GM19043 (cell line): ENCODE data around the gene SELENOO.

Source experiments
- ATAC-seq: cut with Tn5 transposase; IDR thresholded peaks from one replicate; pipeline ENCODE4 v1.9.1; 2021; ENCODE audit warnings: low read depth; ENCODE audit not compliant: unreplicated experiment

Gene SELENOO

DNA sequence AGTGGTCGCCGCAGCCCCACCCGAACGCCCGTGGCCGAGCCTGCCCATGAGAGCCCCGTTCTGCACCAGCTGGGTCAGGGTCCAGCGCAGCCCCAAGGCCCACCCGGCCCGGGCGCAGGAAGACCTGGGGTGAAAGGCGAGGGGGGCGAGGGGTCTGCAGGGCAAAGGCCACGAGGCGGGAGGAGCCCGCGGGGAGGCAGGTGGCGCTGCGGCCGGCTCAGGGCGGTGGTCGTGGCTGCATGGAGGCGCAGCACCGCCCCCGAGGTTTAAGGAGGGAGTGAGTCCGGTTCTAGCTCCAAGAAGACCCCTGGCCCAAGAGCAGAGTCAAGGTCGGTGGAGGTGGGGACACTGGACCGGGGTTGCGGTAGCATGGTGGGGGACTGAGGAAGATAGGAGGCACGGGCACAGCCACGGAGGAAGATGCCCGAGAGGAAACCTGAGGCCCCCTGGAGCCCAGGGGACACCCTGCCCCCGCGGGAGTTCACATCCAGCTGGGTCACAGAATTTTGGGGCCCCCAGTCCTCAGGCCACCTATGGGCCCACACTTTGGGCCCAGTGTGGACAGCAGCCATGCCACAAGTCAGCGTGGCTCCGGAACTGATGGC, 50.8 kb downstream of the SELENOO start:
- ATAC-seq = no peak

DNA sequence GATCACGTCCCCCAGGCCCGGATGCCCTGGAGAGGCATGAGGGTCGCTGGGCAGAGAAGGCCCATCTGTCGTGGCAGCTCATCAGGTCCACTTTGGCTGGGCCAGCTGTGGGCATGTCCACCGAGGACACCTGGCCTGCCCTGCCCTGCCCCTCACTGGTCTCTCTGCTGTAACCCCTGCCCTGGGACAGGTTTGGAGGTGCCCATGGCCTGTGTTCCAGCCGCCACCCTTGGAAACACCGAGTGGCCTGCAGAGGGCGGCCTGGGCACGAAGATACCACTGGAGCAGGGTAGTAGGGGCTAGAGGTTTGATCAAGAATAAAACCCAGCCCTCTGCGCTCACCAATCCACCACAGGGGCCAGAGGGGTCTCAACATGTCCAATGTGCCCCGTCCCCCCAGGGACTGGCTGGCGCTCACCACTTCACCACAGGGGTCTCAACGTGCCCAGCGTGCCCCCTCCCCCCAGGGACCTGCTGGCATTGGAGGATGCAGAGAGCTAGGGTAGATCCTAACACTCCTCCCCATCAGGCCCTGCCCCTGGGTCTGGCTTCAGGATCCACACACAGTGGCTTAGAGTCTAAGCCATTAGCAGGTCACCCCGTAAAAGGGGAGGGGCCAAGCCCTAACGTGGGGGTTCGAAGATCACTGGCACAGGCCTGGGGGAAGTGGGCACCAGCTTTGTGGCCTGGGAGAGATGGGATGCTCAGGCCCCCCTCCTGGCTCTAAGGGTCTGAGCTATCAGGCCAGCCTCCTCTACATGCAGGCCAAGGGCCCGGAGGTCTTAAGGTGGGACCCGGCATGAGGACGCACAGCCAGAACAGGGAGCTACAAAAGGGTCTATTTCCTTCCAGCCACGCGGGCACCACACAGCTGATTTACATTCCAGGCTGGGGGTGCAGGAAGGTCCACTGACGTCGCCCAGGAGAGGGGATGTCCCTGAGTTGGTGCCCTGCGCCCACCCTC, 51.6 kb downstream of the SELENOO start:
- ATAC-seq = no peak

DNA sequence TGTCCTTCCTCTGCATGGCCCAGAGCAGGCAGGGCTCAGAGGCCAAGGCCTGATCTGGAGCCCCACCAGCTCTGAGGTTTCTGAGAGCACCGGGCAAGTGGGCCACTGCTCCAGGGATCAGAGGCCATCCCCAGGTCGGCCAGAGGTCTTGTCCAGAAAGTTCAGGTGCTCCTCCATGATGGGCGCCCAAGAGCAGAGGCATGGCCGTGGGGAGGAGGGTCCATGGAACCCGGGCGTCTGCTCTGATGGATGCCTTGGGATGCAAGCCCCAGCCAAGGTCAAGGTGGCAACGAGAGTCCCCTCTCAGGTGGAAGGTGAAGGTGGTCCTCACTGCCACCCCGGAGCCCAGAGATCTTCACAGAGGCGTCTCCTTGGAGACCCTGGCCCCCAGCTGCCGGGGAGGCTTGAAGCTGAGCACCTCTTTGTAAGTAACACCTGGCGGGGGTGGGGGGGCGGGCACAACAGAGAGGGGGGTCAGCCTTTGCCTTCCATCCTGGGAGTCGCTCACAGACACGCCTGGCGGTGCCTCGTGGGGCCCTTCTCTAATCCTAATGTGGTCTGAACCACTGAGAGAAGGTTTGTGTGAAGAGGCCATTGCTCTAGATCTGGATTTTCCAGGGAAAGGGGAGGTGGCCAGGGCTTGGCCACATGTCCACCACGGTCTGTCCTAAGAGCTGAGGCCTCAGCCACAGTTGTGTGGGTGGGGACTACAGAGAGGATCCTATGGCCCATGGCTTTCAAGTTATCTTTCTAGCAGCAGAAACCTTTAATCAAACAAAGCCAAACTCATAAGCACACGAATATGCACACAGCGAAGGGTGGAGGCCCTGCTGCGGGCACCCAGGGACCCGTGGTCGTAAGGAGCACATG, 52.5 kb downstream of the SELENOO start:
- ATAC-seq = no peak

DNA sequence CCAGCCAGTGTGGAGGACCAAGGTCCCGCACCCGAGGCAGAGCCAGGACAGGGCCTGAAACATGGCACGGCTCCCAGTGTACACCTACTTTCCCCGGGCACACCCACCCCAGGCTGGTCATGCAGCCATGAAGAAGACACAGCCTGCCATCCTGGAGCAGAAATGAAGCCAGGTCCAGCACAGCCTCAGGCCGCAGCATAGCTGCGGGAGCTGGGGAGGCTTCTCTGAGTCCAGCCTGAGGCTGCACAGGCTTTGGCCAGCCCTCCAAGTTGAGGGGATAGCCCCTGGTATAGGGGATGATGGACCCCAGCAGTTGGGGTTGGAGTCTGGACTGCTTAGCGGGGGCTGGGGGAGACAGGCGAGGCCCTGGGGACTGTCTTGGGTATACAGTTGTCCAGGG, 53.1 kb downstream of the SELENOO start:
- ATAC-seq = no peak

DNA sequence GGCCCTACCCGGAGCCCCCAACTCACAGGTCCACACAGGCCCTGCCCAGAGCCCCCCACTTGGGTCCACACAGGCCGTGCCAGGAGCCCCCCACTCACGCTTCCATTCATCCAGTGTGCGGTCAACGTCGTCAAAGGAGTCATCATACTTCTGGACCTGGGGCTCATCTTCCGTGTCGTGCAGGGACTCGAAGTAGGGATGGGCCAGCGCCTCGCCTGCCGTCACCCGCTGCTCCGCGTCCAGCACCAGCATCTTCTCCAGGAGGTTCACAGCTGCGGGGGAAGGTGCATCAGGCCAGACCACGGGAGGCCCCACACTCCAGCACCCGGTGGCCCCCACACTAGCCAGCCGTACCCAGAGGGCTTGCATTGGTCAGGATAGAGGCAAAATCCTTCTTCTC, 54.3 kb downstream of the SELENOO start:
- ATAC-seq = no peak

DNA sequence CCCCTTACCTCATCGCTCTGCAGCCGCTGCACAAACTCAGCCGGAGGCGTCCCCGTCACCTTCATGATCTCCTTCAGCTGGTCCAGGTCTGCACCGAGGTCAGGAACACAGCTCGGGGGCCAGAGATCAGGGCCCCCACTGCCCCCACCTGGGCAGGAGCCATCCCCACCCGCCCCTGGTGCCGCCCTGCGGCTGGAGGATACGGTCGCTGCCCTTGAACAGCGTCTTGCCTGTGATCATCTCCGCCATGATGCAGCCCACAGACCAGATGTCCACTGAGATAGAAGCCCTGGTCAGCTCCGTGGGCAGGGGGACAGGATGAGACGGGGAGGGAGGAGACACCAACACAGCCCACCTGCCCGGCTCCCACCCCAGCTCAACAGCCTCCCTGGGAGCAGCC, 54.8 kb downstream of the SELENOO start:
- no peak for ATAC-seq

DNA sequence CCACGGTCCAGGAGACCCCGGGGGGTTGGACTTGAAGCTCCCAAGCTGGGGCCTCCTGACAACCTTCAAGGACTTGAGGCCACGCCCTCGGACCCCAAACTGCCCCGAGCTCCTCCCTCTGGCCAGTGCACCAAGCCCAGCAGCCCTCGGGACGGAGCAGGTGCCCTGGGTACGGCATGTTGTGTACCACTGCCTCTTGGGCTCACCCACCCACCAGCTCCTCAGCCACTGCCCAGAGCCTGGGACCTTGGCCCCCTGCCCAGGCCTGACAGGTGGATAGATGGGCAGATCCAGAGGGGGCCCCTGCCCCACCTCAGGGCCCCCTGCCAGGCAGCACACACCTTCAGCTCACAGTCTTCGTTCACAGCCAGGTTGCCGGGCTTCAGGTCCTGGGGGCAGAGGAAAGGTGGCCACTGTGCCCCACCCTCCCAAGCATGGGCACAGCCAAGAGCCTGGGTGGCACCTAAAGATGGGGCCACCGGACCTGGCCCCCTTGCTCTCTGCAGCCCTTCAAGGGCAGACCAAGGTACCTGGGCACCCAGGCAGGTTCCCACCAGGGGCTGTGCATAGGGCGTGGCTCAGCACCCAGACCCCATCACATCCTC, 55.5 kb downstream of the SELENOO start:
- no peak for ATAC-seq

DNA sequence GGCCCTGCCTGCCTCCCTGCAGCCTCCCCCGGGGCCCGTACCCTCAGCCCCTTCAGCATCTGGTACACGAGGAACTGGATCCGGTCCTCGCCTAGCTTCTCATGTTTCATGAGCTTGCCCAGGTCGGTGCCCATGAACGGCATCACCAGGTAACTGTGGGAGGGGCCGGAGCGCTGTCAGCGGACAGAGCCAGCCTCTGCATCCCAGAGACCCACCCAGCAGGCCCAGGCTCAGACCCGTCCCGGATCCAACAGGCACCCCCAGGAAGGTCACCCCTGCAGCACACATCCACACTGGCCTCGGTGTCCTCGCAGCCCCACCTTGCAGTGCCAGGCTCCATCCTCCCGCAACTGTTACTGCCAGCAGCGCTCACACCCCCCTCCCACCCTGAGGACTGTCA, 56.2 kb downstream of the SELENOO start:
- no peak for ATAC-seq

DNA sequence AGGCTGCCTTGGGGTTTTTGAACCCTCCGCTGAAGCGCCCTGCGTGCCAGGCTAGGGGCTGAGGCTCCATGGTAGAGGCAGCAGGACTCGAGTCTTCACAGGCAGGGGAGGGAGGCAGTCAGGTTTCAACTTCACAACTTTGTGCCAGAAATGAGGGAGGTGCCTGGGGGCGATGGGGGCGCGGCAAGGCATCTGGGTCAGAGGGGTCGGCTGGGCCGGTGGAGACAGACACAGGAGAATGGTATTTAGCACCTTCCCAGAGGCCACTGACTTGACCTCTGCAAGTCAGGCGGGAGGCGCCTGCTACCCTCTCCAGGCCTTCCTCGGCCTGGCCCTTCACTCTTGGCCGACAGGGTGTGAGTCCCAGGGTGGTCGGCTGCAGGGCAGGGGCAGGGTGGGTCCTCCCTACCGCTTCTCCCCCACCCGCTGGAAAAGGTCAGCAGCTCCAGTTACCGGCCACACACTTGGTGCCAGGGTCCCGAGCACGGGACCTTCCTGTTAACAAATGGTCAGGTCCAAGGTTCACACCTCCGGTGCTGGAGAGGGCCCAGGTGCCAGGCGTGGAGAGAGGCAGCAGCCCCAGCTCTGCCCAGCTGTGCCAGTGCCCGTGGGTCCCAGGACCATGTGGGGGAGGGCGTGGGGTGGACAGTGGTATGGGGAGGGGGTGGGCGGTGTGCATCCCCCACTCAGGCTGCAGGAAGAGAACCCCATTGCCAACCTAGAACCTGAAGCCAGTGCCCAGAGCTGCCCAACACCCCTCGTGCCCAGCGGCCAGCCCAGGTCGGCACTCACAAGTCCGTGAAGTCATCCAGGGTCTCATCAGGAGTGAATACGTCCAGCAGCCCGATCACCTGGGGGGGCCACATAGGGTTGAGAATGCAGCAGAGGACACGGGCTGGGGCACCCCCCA, 56.9 kb downstream of the SELENOO start:
- ATAC-seq = no peak

DNA sequence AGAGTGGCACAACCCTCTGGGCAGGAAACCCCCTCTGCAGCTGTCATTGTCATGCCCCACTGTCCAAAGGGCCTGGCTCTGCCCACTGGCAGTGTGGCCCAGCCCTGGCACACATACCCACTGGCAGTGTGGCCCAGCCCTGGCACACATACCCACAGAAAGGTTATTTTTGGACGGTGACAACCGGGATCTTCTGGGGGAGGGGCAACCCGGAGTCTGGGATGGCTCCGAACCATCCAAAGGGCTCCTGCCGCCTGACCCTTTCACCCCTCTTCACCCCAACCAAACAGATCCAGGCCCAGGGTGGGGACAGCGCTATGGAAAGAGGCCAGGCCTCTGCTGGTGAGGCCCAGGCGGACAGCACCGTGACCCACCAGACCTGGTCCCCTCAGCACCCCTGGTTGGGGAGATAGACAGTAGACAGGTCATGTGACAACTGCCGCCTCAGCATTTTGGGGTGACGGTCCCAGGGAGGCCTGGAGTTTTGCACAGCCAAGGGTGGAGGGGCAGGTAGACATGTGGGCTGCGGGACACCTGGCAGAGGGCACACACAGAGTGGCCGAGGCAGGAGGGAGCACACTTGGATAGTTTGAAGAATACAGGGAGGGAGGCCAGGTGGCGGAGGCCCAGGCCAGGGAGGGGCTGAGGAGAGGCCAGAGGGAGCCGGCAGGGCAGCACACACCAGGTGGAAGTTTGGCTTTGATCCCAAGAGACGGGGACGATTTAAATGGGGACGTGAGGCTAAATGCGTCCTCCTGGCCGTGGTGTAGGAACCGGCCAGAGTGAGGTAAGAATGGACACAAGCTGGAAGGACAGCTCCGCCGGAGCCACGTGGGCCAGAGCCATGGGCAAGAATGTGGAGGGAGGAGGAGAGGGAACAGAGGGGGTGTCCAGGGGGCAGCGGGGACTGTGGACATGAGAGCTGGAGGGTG, 57.8 kb downstream of the SELENOO start:
- ATAC-seq = no peak

DNA sequence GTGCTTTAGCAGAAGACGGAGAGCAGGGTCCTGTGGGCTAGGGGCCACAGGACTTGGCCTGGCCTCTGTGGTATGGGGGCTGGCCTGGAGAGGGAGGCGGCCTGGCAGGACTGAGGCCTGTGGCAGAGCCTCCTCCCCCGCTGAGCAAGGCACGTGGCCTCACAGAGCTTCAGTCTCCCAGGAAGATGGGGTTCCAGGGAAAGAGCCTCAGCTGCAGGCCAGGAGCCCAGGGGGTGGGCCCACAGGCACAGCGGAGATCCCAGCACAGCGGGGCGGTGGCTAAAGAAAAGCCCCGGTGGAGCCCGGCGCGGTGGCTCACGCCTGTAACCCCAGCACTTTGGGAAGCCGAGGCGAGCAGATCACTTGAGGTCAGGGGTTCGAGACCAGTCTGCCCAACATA, 58.5 kb downstream of the SELENOO start:
- no peak for ATAC-seq

DNA sequence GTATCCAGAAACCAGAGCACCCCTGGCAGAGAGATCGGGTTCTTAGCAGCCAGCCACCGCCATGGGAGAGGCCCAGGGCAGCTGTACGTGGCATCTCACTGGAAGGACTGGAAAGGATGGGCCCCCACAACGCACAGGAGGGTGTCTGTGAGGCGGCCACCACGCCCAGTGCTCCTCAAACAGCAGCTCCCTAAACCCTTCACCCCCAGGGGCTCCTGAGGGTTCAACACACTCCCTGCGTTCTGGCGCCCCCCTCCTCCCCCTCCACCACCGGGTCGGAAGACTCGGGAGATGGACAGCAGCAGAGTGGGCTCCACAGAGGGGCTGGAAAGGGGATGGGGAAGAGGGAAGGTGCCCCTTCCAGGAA, 59.6 kb downstream of the SELENOO start:
- no peak for ATAC-seq

DNA sequence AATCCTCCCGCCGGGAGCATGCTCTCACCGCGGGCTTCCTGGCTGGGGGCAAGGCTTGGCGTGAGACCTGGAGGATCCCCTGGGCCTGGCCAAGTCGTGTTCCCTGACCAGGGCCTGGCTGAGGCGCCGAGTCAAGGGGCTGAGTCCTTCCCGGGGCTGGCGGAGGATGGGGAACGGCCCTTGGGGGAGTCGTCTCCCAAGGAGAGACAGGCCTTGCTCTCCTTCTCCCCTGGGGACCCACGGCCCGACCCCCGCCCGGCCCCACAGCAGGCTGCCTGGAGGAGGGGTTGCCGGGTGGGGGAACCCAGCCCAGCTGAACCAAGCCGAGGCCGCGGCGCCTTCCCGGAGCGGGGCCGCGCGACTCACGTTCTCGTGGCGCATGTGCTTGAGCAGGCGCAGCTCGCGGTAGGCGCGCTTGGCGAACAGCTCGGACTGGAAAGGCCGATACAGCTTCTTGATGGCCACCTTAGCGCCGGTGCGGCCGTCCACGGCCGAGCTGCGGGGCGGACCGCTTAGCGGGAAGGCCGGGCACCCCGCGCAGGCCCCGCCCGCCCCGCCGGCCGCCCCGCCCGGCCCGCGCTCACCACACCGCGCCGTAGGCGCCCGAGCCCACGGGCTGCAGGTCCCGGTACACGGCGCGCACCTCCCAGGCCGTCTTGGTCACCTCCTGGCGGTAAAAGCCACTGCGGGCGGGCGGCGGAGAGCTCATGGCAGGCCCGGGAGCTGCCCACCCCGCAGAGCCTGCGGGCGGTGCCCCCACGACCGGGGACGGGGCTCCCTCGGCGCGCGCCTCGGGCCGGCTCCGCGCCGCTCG, 60.2 kb downstream of the SELENOO start:
- no peak for ATAC-seq

DNA sequence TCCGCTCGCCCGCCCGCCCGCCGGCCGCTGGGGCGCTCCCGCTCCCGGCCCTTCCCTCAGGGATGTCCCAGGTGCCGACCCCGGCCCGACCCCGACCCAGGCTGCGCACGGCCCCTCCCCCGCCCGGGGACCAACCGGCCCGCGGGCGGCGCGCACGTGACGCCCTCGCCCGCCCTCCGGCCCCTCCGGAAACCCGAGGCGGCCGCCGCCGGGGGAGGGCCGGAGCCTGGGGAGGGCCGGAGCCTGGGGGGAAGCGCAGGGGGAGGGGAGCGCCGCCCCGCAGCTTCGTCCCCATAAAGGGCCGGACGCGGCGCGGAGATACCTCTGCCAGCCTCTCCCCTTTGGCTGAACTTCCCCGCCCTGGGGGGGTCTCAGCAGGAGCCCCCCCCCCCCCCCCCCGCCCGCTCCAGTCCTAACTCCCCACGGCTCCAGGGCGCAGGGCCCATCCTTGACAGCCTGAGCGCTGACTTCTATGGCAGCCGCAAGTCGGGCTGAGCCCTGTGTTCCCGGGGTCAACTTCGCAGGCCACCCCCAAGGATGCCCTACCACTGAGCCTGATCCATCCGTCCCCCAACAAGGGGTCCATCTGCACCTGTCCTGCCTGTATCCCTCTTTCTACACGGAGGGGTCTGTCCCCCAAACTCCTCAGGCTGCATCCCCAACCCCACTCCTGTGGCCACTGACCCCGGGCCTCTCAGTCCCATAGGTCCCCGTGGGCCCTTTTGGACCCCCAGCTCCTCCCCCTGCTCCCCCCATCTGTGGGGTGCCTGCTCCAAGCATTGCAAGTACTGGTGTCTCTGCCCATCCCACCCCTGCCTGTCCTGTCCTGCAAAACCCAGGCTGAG, 61.0 kb downstream of the SELENOO start, which contains the start of gene MAPK12:
Gene MAPK12, minus strand, starts transcription at position 69 of the 845 bp plus-strand sequence. CDS start 174 bp downstream, outside the sequence.
- ATAC-seq = no peak

DNA sequence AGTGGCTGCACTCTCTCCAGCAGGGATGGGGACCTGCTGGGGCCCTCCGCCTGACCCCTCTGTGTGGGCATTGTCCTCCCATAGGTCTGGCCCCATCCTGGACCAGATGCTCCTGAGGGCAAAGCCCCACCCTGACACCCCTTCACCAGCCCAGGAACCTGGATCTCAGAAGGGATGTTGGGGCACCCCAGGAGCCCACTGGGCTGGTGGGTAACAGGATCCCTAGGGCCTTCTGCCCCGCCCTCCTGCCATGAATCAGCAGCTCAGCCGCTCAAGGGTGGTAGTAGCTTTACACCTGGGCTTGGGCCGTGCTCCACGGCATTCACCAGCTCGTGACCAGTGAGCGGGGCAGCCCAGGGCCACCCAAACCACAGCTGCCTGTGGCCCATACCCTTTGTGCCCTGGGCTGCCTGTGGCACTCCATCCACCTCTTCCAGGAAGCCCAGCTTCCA, 61.7 kb downstream of the SELENOO start:
- ATAC-seq = no peak

DNA sequence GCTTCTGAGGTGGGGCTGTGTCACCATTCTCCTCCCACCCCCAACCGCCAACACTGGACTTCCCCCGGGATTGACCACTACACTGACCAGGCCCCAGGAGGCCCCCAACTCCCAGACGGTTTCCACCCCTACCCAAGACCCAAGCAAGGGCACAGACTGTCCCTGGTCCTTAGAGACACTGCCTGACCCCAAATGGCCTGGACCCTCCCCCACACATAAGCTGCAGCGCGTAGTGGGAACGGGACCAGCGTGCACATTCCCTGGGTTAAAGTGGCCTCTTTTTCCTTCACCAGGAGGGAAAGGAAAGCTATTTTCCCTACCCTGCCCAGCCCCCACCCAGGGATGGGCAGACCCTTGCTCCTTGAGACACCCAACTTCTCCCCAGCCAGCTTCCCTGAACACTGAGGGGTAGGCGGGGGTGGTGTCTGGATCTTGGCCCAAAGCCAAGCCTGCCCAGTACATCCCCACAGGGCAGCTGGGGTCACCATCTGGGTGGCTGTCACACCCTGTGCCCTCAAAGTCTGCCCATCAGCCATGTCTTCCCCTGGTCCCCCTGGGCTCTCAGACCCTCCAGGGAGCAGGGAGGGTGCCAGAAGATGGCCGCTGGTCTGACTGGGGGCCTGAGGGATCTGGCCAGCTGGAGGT, 62.3 kb downstream of the SELENOO start:
- ATAC-seq = no peak
